ENCODE results near the gene CSDE1.

- TF ChIP-seq POLR2AphosphoS5 (IDR thresholded peaks at IDR 0.05) (no peak), POLR2A (IDR thresholded peaks at IDR 0.05) (no peak)
- TF ChIP-seq, protein P1, sequence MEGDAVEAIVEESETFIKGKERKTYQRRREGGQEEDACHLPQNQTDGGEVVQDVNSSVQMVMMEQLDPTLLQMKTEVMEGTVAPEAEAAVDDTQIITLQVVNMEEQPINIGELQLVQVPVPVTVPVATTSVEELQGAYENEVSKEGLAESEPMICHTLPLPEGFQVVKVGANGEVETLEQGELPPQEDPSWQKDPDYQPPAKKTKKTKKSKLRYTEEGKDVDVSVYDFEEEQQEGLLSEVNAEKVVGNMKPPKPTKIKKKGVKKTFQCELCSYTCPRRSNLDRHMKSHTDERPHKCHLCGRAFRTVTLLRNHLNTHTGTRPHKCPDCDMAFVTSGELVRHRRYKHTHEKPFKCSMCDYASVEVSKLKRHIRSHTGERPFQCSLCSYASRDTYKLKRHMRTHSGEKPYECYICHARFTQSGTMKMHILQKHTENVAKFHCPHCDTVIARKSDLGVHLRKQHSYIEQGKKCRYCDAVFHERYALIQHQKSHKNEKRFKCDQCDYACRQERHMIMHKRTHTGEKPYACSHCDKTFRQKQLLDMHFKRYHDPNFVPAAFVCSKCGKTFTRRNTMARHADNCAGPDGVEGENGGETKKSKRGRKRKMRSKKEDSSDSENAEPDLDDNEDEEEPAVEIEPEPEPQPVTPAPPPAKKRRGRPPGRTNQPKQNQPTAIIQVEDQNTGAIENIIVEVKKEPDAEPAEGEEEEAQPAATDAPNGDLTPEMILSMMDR (IDR thresholded peaks at IDR 0.05), result no peak
These were observed 12.5 kb downstream of the CSDE1 start for GRCh38 chr1:114745291-114745690.

Data from gastroesophageal sphincter (tissue), 3 donors.